ENCODE results near the gene ANAPC4.

DNA sequence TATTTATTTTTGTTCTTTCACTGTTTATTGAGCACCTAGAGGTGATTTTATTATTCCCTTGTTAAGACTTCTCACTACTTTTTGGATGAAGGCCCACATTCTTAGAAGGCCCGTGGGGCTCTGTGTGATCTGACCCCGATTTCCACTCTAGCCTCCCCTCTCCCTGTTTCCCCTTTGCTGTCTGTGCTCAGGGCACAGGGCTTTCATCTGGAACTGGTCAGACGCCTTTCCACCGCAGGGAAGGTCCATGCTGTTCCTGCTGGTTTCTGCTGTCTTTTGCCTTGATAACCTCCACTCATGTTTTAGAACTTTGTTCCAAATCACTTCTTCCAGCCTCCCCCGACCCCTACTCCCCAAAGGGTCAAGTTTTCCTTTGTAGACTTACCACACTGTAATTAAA, 31.3 kb upstream of the ANAPC4 start:
- no peak for TF ChIP-seq POLR2A (IDR thresholded peaks at IDR 0.05; ENCODE audit: extremely low read depth, insufficient read length)
- TF ChIP-seq, protein P1, sequence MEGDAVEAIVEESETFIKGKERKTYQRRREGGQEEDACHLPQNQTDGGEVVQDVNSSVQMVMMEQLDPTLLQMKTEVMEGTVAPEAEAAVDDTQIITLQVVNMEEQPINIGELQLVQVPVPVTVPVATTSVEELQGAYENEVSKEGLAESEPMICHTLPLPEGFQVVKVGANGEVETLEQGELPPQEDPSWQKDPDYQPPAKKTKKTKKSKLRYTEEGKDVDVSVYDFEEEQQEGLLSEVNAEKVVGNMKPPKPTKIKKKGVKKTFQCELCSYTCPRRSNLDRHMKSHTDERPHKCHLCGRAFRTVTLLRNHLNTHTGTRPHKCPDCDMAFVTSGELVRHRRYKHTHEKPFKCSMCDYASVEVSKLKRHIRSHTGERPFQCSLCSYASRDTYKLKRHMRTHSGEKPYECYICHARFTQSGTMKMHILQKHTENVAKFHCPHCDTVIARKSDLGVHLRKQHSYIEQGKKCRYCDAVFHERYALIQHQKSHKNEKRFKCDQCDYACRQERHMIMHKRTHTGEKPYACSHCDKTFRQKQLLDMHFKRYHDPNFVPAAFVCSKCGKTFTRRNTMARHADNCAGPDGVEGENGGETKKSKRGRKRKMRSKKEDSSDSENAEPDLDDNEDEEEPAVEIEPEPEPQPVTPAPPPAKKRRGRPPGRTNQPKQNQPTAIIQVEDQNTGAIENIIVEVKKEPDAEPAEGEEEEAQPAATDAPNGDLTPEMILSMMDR (IDR thresholded peaks at IDR 0.05; ENCODE audit: low read depth, low read length), result no peak
- TF ChIP-seq, protein P2, sequence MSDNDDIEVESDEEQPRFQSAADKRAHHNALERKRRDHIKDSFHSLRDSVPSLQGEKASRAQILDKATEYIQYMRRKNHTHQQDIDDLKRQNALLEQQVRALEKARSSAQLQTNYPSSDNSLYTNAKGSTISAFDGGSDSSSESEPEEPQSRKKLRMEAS (IDR thresholded peaks at IDR 0.05; ENCODE audit: low read depth, low read length), result no peak
